NCI-H2227 (cell line): ENCODE data around the gene MUC16.
"Not testable (repeated sequence)": the region's sequence is repeated elsewhere in the genome, so short reads cannot be mapped to it uniquely, and the experiment has no call there.

ENCODE experiments used
- DNase-seq: peaks from one replicate; lab custom pipeline; 2025; ENCODE audit not compliant: unreplicated experiment; lab: John Stamatoyannopoulos, UW

Gene MUC16

GRCh38 chr19:9009935-9010651 lies at the start of gene MUC16:
Gene MUC16, minus strand, starts transcription at chr19:9010409.
- no peak for DNase-seq

- peak; percentile 26 for DNase-seq
These were observed 48.9 kb upstream of the MUC16 start for GRCh38 chr19:9058905-9059667.

GRCh38 chr19:9057505-9058258 lies 47.5 kb upstream of the MUC16 start:
- no peak for DNase-seq

- DNase-seq, result not testable (repeated sequence)
These were observed 45.9 kb upstream of the MUC16 start for GRCh38 chr19:9056131-9056530.

- no peak for DNase-seq
These were observed 44.6 kb upstream of the MUC16 start for GRCh38 chr19:9054765-9055164.

- DNase-seq, result no peak
These were observed 44.0 kb upstream of the MUC16 start for GRCh38 chr19:9054207-9054606.

GRCh38 chr19:9053674-9054073 lies 43.5 kb upstream of the MUC16 start:
- not testable (repeated sequence) for DNase-seq

GRCh38 chr19:9052894-9053293 lies 42.7 kb upstream of the MUC16 start:
- no peak for DNase-seq

- DNase-seq, result no peak
These were observed 36.5 kb upstream of the MUC16 start for GRCh38 chr19:9046694-9047093.

- DNase-seq, result no peak
These were observed 34.2 kb upstream of the MUC16 start for GRCh38 chr19:9044449-9044848.

GRCh38 chr19:9043524-9043923 lies 33.3 kb upstream of the MUC16 start:
- no peak for DNase-seq

- no peak for DNase-seq
These were observed 30.8 kb upstream of the MUC16 start for GRCh38 chr19:9041023-9041422.

GRCh38 chr19:9040131-9040530 lies 29.9 kb upstream of the MUC16 start:
- no peak for DNase-seq

GRCh38 chr19:9039728-9040127 lies 29.5 kb upstream of the MUC16 start:
- DNase-seq, result no peak

GRCh38 chr19:9037400-9038062 lies 27.3 kb upstream of the MUC16 start:
- no peak for DNase-seq

- no peak for DNase-seq
These were observed 22.0 kb upstream of the MUC16 start for GRCh38 chr19:9032136-9032631.

GRCh38 chr19:9018163-9018875 lies 8.1 kb upstream of the MUC16 start:
- no peak for DNase-seq

- DNase-seq, result no peak
These were observed 4.6 kb upstream of the MUC16 start for GRCh38 chr19:9014803-9015202.

GRCh38 chr19:9013988-9014387 lies 3.8 kb upstream of the MUC16 start:
- DNase-seq, result no peak

- DNase-seq, result no peak
These were observed 1.7 kb upstream of the MUC16 start for GRCh38 chr19:9011875-9012274.
